ENCODE measurements around the gene ATP4A. TPM values are rescaled to one million over a fixed set of nuclear protein-coding genes. Genes with fewer than 3 reads are reported as not detected.

Gene ATP4A
- total and polyA plus RNA-seq, 8 donors: 0.28 to 10.8 (median 2.5) TPM

- intact Hi-C loops (cut with DNase I): no loop called here
- Histone ChIP-seq H3K4me1 (no peaks in the 10 kb centered on the region), H3K36me3 (no peaks in the 10 kb centered on the region), H3K4me3 (no peak overlapping the region), H3K27me3 (no peaks in the 10 kb centered on the region), H3K27ac (no peak overlapping the region), H3K9me3 (no peaks in the 10 kb centered on the region)
- WGBS, 2 donors: 42 to 49% methylated on average over 16 to 20 of the region's 20 CpGs
- no peak for ATAC-seq
- TF ChIP-seq CTCF (IDR thresholded peaks at IDR 0.05): no peak
- DNase-seq: no peak
- FAIRE-seq: no peak
Measured at GRCh38 chr19:35514282-35514809, 49.1 kb downstream of the ATP4A start.

GRCh38 chr19:35513628-35514281 lies 49.7 kb downstream of the ATP4A start, which contains the start of gene DMKN:
TSS of gene DMKN (minus strand) at chr19:35513649. CDS start at chr19:35513475, 174 bp downstream.
- H3K4me1 ChIP-seq: peaks cover 0 to 3% (median 0%) of the 10 kb centered on the region in 3 donors
- no peak for FAIRE-seq
- H3K36me3 ChIP-seq: no peaks in the 10 kb centered on the region
- no peaks in the 10 kb centered on the region for H3K9me3 ChIP-seq
- no peak within 1 kb of the TSS for H3K4me3 ChIP-seq
- TF ChIP-seq CTCF (IDR thresholded peaks at IDR 0.05): no peak
- no peaks in the 10 kb centered on the region for H3K27me3 ChIP-seq
- DNase-seq: no peak
- WGBS, 2 donors: 33 to 37% methylated on average over 11 to 15 of the region's 15 CpGs
- no peak within 1 kb of the TSS for H3K27ac ChIP-seq
- intact Hi-C loops (cut with DNase I): no loop called here
- ATAC-seq: no peak

- no peak for TF ChIP-seq CTCF (IDR thresholded peaks at IDR 0.05)
- no peaks in the 10 kb centered on the region for H3K36me3 ChIP-seq
- DNase-seq: no peak
Measured at GRCh38 chr19:35512831-35513627, 50.4 kb downstream of the ATP4A start.

GRCh38 chr19:35511337-35511736 lies 52.1 kb downstream of the ATP4A start:
- no peaks in the 10 kb centered on the region for H3K27me3 ChIP-seq
- intact Hi-C loops (cut with DNase I): no loop called here

More at GRCh38 chr19:35512831-35513627, 50.4 kb downstream of the ATP4A start:
- no peaks in the 10 kb centered on the region for H3K27me3 ChIP-seq
- intact Hi-C loops (cut with DNase I): no loop called here
- no peak overlapping the region for H3K4me3 ChIP-seq
- no peak overlapping the region for H3K27ac ChIP-seq
- ATAC-seq: no peak
- H3K9me3 ChIP-seq: no peaks in the 10 kb centered on the region
- 85 to 89% methylated on average over 15 of the region's 15 CpGs for WGBS, 2 donors
- peaks cover 0 to 8% (median 4%) of the 10 kb centered on the region in 3 donors for H3K4me1 ChIP-seq
- no peak for FAIRE-seq

More at GRCh38 chr19:35511337-35511736, 52.1 kb downstream of the ATP4A start:
- FAIRE-seq: no peak
- no peak for TF ChIP-seq CTCF (IDR thresholded peaks at IDR 0.05)
- WGBS, 2 donors: 70 to 84% methylated on average over 7 of the region's 7 CpGs
- Histone ChIP-seq H3K9me3 (no peaks in the 10 kb centered on the region), H3K4me3 (no peak overlapping the region), H3K4me1 (peaks cover 0 to 8% (median 4%) of the 10 kb centered on the region in 3 donors), H3K27ac (no peak overlapping the region), H3K36me3 (no peaks in the 10 kb centered on the region)
- DNase-seq: peak in 1 of 6 donors; percentile 52
- ATAC-seq: no peak
